Suprapubic skin (tissue), 4 donors: ENCODE results near the gene REC114.

Source experiments
- CTCF ChIP-seq, 2 donors: fragments of 200-600 bp in 1 of 2; fragments of 450-650 bp in 1 of 2; sonication (generic) in 1 of 2; IDR thresholded peaks; one replicate each; pipeline ENCODE4 v1.5.1; 2016 to 2019; ENCODE audit warnings: antibody characterized with exemption in 2 of 2, mild to moderate bottlenecking in 1 of 2, moderate library complexity in 1 of 2
- POLR2A ChIP-seq, 2 donors: fragments of 450-650 bp; IDR thresholded peaks; one replicate each; pipeline ENCODE4 v1.6.1; 2017; ENCODE audit warnings: antibody characterized with exemption in 2 of 2, mild to moderate bottlenecking in 2 of 2, moderate library complexity in 2 of 2
- POLR2AphosphoS5 ChIP-seq, 3 donors: sonication (generic); formaldehyde crosslinking; IDR thresholded peaks; one replicate each; pipeline ENCODE4 v1.6.1; 2017; ENCODE audit warnings: antibody characterized with exemption in 3 of 3

GRCh38 chr15:73560501-73561117 lies 117.6 kb downstream of the REC114 start:
- peak; percentile 6 to 43 for TF ChIP-seq CTCF (IDR thresholded peaks at IDR 0.05)
- TF ChIP-seq POLR2A (IDR thresholded peaks at IDR 0.05) = no peak
- no peak for TF ChIP-seq POLR2AphosphoS5 (IDR thresholded peaks at IDR 0.05)
